ENCODE measurements around the gene MS4A10. TPM values are rescaled to one million over a fixed set of nuclear protein-coding genes. Genes with fewer than 3 reads are reported as not detected.

MS4A10 gene
- total RNA-seq, 1 experiment from 2014 or later, result not detected

GRCh38 chr11:60835534-60835846 is 50.4 kb downstream of the MS4A10 start (continued):
- TF ChIP-seq ZNF532 (CRISPR knock-in tag; IDR thresholded peaks at IDR 0.05; ENCODE audit: borderline replicate concordance) (no peak), ZBTB21 (CRISPR knock-in tag; IDR thresholded peaks at IDR 0.05; ENCODE audit: borderline replicate concordance) (no peak)

DNA sequence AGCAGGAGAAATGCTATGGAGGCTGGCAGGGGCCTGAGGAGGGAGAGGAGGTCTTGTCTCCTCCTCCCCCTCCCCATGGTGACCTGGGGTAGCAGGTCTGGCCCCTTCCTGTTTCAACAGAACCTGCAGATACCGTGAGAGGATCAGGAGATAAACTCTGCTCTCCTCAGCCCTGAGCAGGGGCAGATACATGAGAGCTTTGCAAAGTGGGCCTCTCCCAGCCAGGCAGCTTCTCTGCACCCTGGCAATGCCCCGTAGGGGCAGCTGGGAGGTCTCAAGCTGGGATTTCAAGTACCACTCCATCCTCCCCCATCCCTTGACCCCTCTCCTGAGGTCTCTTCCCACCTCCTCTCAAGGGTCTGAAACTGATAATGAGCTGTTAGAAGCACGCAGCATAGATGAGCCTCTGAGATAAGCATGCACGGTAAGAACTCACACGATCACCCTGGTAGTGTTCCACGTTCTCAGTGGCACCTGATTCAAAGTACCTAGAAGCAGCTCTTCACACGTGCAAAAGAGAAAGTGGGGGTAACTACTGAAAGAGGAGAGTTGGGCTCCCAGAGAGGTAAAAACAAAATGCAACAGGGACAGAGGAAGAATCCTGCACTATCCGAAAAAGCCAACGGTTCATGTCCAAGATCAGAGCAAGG is 51.9 kb downstream of the MS4A10 start:
- POLR2A ChIA-PET, result no interaction called here
- Mint-ChIP-seq H3K9me3 (no peaks in the 10 kb centered on the region), H3K4me3 (no peak overlapping the region), H3K27me3 (ENCODE audit: low read depth) (peaks cover 13% of the 10 kb centered on the region), H3K27ac (no peak overlapping the region), H3K4me1 (peaks cover 10% of the 10 kb centered on the region), H3K36me3 (no peaks in the 10 kb centered on the region)
- ATAC-seq (no peak), DNase-seq (ENCODE audit: low spot score) (no peak)
- CTCF ChIA-PET, result interaction anchor here (1.0 to 5.4 kb wide), 7 partner anchors 9 to 87 kb away, joined by 3 to 57 read pairs (median 7); partner anchors contain the start of genes TMEM132A and ZP1
- TF ChIP-seq ZNF121 (CRISPR knock-in tag; IDR thresholded peaks at IDR 0.05) (no peak), AR (CRISPR knock-in tag; IDR thresholded peaks at IDR 0.05) (no peak), SMAD4 (CRISPR knock-in tag; IDR thresholded peaks at IDR 0.05) (no peak), PREB (CRISPR knock-in tag; IDR thresholded peaks at IDR 0.05; ENCODE audit: borderline replicate concordance) (no peak), OVOL2 (CRISPR knock-in tag; IDR thresholded peaks at IDR 0.05; ENCODE audit: borderline replicate concordance) (no peak), ZNF532 (CRISPR knock-in tag; IDR thresholded peaks at IDR 0.05; ENCODE audit: borderline replicate concordance) (no peak), PRRX2 (CRISPR knock-in tag; IDR thresholded peaks at IDR 0.05) (no peak), ELF4 (CRISPR knock-in tag; IDR thresholded peaks at IDR 0.05; ENCODE audit: low read depth) (no peak), HMGXB4 (CRISPR knock-in tag; IDR thresholded peaks at IDR 0.05) (no peak), MXD4 (CRISPR knock-in tag; IDR thresholded peaks at IDR 0.05; ENCODE audit: borderline replicate concordance) (no peak), NFE2L1 (CRISPR knock-in tag; IDR thresholded peaks at IDR 0.05) (no peak)
- TF ChIP-seq, protein P1, sequence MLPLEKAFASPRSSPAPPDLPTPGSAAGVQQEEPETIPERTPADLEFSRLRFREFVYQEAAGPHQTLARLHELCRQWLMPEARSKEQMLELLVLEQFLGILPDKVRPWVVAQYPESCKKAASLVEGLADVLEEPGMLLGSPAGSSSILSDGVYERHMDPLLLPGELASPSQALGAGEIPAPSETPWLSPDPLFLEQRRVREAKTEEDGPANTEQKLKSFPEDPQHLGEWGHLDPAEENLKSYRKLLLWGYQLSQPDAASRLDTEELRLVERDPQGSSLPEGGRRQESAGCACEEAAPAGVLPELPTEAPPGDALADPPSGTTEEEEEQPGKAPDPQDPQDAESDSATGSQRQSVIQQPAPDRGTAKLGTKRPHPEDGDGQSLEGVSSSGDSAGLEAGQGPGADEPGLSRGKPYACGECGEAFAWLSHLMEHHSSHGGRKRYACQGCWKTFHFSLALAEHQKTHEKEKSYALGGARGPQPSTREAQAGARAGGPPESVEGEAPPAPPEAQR (CRISPR knock-in tag; IDR thresholded peaks at IDR 0.05), result no peak
- TF ChIP-seq, protein P2, sequence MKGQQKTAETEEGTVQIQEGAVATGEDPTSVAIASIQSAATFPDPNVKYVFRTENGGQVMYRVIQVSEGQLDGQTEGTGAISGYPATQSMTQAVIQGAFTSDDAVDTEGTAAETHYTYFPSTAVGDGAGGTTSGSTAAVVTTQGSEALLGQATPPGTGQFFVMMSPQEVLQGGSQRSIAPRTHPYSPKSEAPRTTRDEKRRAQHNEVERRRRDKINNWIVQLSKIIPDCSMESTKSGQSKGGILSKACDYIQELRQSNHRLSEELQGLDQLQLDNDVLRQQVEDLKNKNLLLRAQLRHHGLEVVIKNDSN (CRISPR knock-in tag; IDR thresholded peaks at IDR 0.05), result no peak
- TF ChIP-seq, protein P3, sequence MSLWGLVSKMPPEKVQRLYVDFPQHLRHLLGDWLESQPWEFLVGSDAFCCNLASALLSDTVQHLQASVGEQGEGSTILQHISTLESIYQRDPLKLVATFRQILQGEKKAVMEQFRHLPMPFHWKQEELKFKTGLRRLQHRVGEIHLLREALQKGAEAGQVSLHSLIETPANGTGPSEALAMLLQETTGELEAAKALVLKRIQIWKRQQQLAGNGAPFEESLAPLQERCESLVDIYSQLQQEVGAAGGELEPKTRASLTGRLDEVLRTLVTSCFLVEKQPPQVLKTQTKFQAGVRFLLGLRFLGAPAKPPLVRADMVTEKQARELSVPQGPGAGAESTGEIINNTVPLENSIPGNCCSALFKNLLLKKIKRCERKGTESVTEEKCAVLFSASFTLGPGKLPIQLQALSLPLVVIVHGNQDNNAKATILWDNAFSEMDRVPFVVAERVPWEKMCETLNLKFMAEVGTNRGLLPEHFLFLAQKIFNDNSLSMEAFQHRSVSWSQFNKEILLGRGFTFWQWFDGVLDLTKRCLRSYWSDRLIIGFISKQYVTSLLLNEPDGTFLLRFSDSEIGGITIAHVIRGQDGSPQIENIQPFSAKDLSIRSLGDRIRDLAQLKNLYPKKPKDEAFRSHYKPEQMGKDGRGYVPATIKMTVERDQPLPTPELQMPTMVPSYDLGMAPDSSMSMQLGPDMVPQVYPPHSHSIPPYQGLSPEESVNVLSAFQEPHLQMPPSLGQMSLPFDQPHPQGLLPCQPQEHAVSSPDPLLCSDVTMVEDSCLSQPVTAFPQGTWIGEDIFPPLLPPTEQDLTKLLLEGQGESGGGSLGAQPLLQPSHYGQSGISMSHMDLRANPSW (CRISPR knock-in tag; conservative IDR thresholded peaks at IDR 0.05; ENCODE audit: low read depth), result no peak

All from WTC11 (cell line).